Endothelial cell of umbilical vein (primary cell): Measurements from ENCODE around the gene TAS1R3. TPM values are rescaled to one million over a fixed set of nuclear protein-coding genes. Genes with fewer than 3 reads are reported as not detected.

ENCODE experiments used
- BruUV-seq: library from RNA; stranded (reverse); fragments of 400-500 nt; replicated peaks from 2 replicates; lab custom pipeline; 2021; lab: Mats Ljungman, UMichigan
- CTCF ChIA-PET: fragments of 300-600, 350-600 bp; sonication (Branson Sonifier 250); formaldehyde crosslinking; loops from one replicate; lab custom pipeline; 2021; ENCODE audit warnings: antibody characterized with exemption, inconsistent platforms; lab: Charles Lee
- POLR2A ChIA-PET: fragments of 300-600, 350-600 bp; sonication (Branson Sonifier 250); formaldehyde crosslinking; loops from one replicate; lab custom pipeline; 2021; ENCODE audit warnings: antibody characterized with exemption, inconsistent platforms; lab: Charles Lee
- DNase-seq: peaks from one replicate; pipeline ENCODE4 v3.0.0-alpha.2; 2011; ENCODE audit warnings: low read depth, low spot score
- FAIRE-seq: peaks from 2 replicates; lab custom pipeline; 2011; peaks lifted over from hg19 to GRCh38; lab: Jason Lieb, UNC
- H2AFZ ChIP-seq: 2 replicates; pipeline ENCODE4 v1.6.0; 2012; ENCODE audit warnings: low read depth, low read length, control low read depth, inconsistent platforms
- H3K27ac ChIP-seq: 2 replicates; pipeline ENCODE4 v1.5.1; 2011; ENCODE audit warnings: low read depth, mild to moderate bottlenecking, control low read depth, low read length, moderate library complexity; ENCODE audit not compliant: insufficient read depth
- H3K27me3 ChIP-seq, 2 experiments: 2 replicates each; pipeline versions ENCODE4 v1.6.0 to v1.6.1; 2011; ENCODE audit warnings: low read length in 2 of 2, mixed read lengths in 1 of 2; ENCODE audit not compliant: control insufficient read depth in 2 of 2, insufficient read depth in 2 of 2
- H3K36me3 ChIP-seq, 2 experiments: 2 replicates in 1 of 2; 3 replicates in 1 of 2; pipeline ENCODE4 v1.5.1; 2011; ENCODE audit warnings: low read length in 2 of 2, mild to moderate bottlenecking in 1 of 2, moderate library complexity in 1 of 2; ENCODE audit not compliant: control insufficient read depth in 2 of 2, insufficient read depth in 2 of 2; ENCODE audit errors: extremely low read depth in 1 of 2
- H3K4me1 ChIP-seq: 3 replicates; pipeline ENCODE4 v1.5.1; 2011; ENCODE audit warnings: mild to moderate bottlenecking, low read length; ENCODE audit not compliant: control insufficient read depth, insufficient read depth; ENCODE audit errors: extremely low read depth
- H3K4me2 ChIP-seq: 2 replicates; pipeline ENCODE4 v1.6.1; 2011; ENCODE audit warnings: low read length, control low read depth, mixed read lengths; ENCODE audit not compliant: insufficient read depth
- H3K4me3 ChIP-seq, 3 experiments: fragments of 200-600 bp in 1 of 3; sonication (generic), shearing (Covaris generic) in 1 of 3; replicated peaks in 1 of 3; 2 replicates each; pipeline ENCODE4 v1.5.1; 2011 to 2016; ENCODE audit warnings: control low read depth in 3 of 3, low read length in 3 of 3, mild to moderate bottlenecking in 2 of 3, inconsistent platforms in 1 of 3, low read depth in 1 of 3, moderate library complexity in 1 of 3; ENCODE audit not compliant: insufficient read depth in 1 of 3
- H3K79me2 ChIP-seq: 2 replicates; pipeline ENCODE4 v1.6.0; 2012; ENCODE audit warnings: low read length, inconsistent platforms; ENCODE audit not compliant: control insufficient read depth, insufficient read depth
- H3K9ac ChIP-seq: replicated peaks from 2 replicates; pipeline ENCODE3; 2011; ENCODE audit warnings: low read length, control low read depth; ENCODE audit not compliant: insufficient read depth; ENCODE audit errors: extremely low read depth
- H3K9me1 ChIP-seq: replicated peaks from 3 replicates; pipeline ENCODE4 v1.6.0; 2011; ENCODE audit warnings: mild to moderate bottlenecking, low read length; ENCODE audit not compliant: control insufficient read depth, insufficient read depth; ENCODE audit errors: extremely low read depth
- H3K9me3 ChIP-seq: replicated peaks from 2 replicates; pipeline ENCODE4 v1.5.1; 2012; ENCODE audit warnings: low read length, inconsistent platforms; ENCODE audit not compliant: control insufficient read depth, insufficient read depth
- H4K20me1 ChIP-seq: replicated peaks from 2 replicates; pipeline ENCODE3; 2011; ENCODE audit warnings: mild to moderate bottlenecking, low read length; ENCODE audit not compliant: control insufficient read depth, insufficient read depth; ENCODE audit errors: extremely low read depth
- EZH2 ChIP-seq: IDR thresholded peaks from 2 replicates; pipeline ENCODE4 v1.6.1; 2012; ENCODE audit warnings: borderline replicate concordance, low read depth, mild to moderate bottlenecking, moderate library complexity, low read length, inconsistent platforms; ENCODE audit not compliant: severe bottlenecking
- FOS ChIP-seq: IDR thresholded peaks from 2 replicates; pipeline ENCODE4 v1.6.1; 2011; ENCODE audit warnings: mild to moderate bottlenecking, low read length, moderate library complexity, borderline replicate concordance; ENCODE audit not compliant: insufficient read depth
- GATA2 ChIP-seq: IDR thresholded peaks from 2 replicates; pipeline ENCODE4 v1.7.0; 2011; ENCODE audit warnings: low read depth, mild to moderate bottlenecking, moderate library complexity, mixed read lengths, low read length; ENCODE audit not compliant: insufficient read length, insufficient read depth
- JUN ChIP-seq: IDR thresholded peaks from 2 replicates; pipeline ENCODE4 v1.6.1; 2011; ENCODE audit warnings: borderline replicate concordance, low read depth; ENCODE audit not compliant: insufficient read length, insufficient read depth
- MYC ChIP-seq: IDR thresholded peaks from one replicate; pipeline ENCODE4 v1.6.1; 2011; ENCODE audit warnings: mild to moderate bottlenecking, low read depth, low read length
- POLR2A ChIP-seq: IDR thresholded peaks from 2 replicates; pipeline ENCODE4 v1.6.1; 2012; ENCODE audit warnings: low read depth, mild to moderate bottlenecking, control low read depth, low read length
- POLR2AphosphoS5 ChIP-seq: IDR thresholded peaks from 2 replicates; pipeline ENCODE4 v1.6.1; 2012; ENCODE audit warnings: low read depth, mild to moderate bottlenecking, control low read depth, low read length, moderate library complexity; ENCODE audit not compliant: insufficient read depth
- dilution Hi-C: fragments of 300-500 bp; cut with MboI; formaldehyde crosslinking; loops from one replicate; pipeline ENCODE4 v1.15.0; 2019; ENCODE audit warnings: low sequenced_read_pairs; ENCODE audit not compliant: extremely low pct_ligation_motif_present
- intact Hi-C: fragments of 100-400 bp; cut with micrococcal nuclease; formaldehyde crosslinking; loops from one replicate; pipeline ENCODE4 v1.10.0; 2022
- polyA plus RNA-seq, 4 experiments: library from polyadenylated mRNA; depleted of rRNA in 3 of 4; stranded (reverse) in 3 of 4; unstranded in 1 of 4; fragments of >200 nt; gene quantifications; 2 replicates each; pipeline versions ENCODE4 v1.2.1 to v1.2.3, GENCODE V29; 2011 to 2012; ENCODE audit warnings: missing spikeins in 1 of 4
- total RNA-seq: library from RNA; stranded (reverse); gene quantifications from 2 replicates; pipeline ENCODE4 v1.2.3, GENCODE V29; 2021
- TF ChIP-seq, protein P1 (sequence below): IDR thresholded peaks from 2 replicates; pipeline ENCODE4 v1.6.1; 2011; ENCODE audit not compliant: insufficient read depth, insufficient read length
- TF ChIP-seq, protein P2 (sequence below), 2 donors: IDR thresholded peaks; 1 replicate in 1 of 2; 2 replicates in 1 of 2; pipeline ENCODE4 v1.5.1; 2011; ENCODE audit warnings: low read length in 2 of 2, mild to moderate bottlenecking in 2 of 2, moderate library complexity in 2 of 2, control low read depth in 1 of 2, inconsistent platforms in 1 of 2, low read depth in 1 of 2; ENCODE audit not compliant: insufficient read depth in 1 of 2; ENCODE audit errors: extremely low read depth in 1 of 2

The TAS1R3 gene
- total and polyA plus RNA-seq, 2 donors (not counting 3 experiments of a cell fraction or from before 2014, with no cell fraction given) = 0.26 to 0.38 TPM

DNA sequence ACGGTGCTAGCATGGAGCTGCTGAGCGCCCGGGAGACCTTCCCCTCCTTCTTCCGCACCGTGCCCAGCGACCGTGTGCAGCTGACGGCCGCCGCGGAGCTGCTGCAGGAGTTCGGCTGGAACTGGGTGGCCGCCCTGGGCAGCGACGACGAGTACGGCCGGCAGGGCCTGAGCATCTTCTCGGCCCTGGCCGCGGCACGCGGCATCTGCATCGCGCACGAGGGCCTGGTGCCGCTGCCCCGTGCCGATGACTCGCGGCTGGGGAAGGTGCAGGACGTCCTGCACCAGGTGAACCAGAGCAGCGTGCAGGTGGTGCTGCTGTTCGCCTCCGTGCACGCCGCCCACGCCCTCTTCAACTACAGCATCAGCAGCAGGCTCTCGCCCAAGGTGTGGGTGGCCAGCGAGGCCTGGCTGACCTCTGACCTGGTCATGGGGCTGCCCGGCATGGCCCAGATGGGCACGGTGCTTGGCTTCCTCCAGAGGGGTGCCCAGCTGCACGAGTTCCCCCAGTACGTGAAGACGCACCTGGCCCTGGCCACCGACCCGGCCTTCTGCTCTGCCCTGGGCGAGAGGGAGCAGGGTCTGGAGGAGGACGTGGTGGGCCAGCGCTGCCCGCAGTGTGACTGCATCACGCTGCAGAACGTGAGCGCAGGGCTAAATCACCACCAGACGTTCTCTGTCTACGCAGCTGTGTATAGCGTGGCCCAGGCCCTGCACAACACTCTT, 1.1 kb downstream of the TAS1R3 start:
- H4K20me1 ChIP-seq = no peaks in the 10 kb centered on the region
- H3K9ac ChIP-seq = no peak overlapping the region
- H2AFZ ChIP-seq = no peak overlapping the region
- no TSS peak for BruUV-seq
- H3K79me2 ChIP-seq = no peaks in the 10 kb centered on the region
- intact Hi-C loops (no loop called here), dilution Hi-C loops (no loop called here)
- DNase-seq = no peak
- no peaks in the 10 kb centered on the region for H3K9me3 ChIP-seq
- no peak overlapping the region for H3K4me3 ChIP-seq
- no peak overlapping the region for H3K4me2 ChIP-seq
- ChIA-PET CTCF (no interaction called here), POLR2A (no interaction called here)
- no peak for FAIRE-seq
- TF ChIP-seq JUN (no peak), EZH2 (no peak), GATA2 (no peak), MYC (no peak), POLR2A (no peak), FOS (no peak), POLR2AphosphoS5 (no peak)
- TF ChIP-seq, protein P1, sequence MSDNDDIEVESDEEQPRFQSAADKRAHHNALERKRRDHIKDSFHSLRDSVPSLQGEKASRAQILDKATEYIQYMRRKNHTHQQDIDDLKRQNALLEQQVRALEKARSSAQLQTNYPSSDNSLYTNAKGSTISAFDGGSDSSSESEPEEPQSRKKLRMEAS = no peak
- TF ChIP-seq, protein P2, sequence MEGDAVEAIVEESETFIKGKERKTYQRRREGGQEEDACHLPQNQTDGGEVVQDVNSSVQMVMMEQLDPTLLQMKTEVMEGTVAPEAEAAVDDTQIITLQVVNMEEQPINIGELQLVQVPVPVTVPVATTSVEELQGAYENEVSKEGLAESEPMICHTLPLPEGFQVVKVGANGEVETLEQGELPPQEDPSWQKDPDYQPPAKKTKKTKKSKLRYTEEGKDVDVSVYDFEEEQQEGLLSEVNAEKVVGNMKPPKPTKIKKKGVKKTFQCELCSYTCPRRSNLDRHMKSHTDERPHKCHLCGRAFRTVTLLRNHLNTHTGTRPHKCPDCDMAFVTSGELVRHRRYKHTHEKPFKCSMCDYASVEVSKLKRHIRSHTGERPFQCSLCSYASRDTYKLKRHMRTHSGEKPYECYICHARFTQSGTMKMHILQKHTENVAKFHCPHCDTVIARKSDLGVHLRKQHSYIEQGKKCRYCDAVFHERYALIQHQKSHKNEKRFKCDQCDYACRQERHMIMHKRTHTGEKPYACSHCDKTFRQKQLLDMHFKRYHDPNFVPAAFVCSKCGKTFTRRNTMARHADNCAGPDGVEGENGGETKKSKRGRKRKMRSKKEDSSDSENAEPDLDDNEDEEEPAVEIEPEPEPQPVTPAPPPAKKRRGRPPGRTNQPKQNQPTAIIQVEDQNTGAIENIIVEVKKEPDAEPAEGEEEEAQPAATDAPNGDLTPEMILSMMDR (IDR thresholded peaks at IDR 0.05; ENCODE audit: extremely low read depth in 1 of 2, insufficient read depth in 1 of 2, low read depth in 1 of 2, low read length in 2 of 2) = no peak
- H3K9me1 ChIP-seq = no peaks in the 10 kb centered on the region
- H3K4me1 ChIP-seq = no peaks in the 10 kb centered on the region
- no peaks in the 10 kb centered on the region for H3K27me3 ChIP-seq
- H3K27ac ChIP-seq = no peak overlapping the region
- peaks cover 0 to 15% of the 10 kb centered on the region in 2 experiments for H3K36me3 ChIP-seq
